Measurements from ENCODE around the gene ASB17. TPM values are rescaled to one million over a fixed set of nuclear protein-coding genes. Genes with fewer than 3 reads are reported as not detected.

Gene ASB17, protein sequence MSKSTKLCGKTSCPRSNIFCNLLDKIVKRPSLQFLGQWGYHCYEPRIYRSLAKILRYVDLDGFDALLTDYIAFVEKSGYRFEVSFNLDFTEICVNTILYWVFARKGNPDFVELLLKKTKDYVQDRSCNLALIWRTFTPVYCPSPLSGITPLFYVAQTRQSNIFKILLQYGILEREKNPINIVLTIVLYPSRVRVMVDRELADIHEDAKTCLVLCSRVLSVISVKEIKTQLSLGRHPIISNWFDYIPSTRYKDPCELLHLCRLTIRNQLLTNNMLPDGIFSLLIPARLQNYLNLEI
- total RNA-seq, result not detected in 2 replicates

DNA sequence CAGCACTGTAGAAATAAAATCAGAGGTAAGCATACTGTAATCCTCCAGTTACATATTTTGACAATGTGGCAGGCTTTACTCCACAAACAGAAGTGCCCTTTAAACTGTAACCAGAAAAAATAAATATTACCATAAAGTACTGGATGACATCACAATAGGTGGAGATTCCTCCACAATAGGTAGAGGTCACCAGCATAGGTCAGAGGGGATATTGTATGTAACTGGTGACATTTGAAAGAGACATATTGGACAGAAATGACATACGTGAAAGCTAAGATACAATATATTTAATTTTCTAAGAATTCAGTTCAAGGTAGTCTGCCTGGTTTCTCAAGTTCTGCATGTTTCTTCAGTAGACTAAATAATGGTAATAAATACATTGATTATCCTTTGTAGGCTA, at the start of gene ASB17:
Gene ASB17, minus strand, starts transcription at position 101 of the 400 bp plus-strand sequence. CDS start 113 bp downstream, outside the sequence.

Other genes starting within 250 kb of the ASB17 start
- 16.5 and 28.3 TPM in 2 replicates for gene ACADM, start 207.7 kb downstream of the ASB17 start, total RNA-seq
- 20.0 and 32.4 TPM in 2 replicates for gene RABGGTB, start 146.1 kb downstream of the ASB17 start, total RNA-seq
- 0.12 TPM in 1 of 2 replicates, not detected in the other for gene MSH4, start 135.5 kb downstream of the ASB17 start, total RNA-seq
- gene ST6GALNAC3, start 142.3 kb upstream of the ASB17 start, total RNA-seq, result 0.31 and 0.88 TPM in 2 replicates

All from cardiac ventricle fibroblast (primary cell).